Coronary artery (tissue), 2 donors: Measurements from ENCODE around the gene MID1.
"Not testable (repeated sequence)": the region's sequence is repeated elsewhere in the genome, so short reads cannot be mapped to it uniquely, and the experiment has no call there.

ENCODE experiments used
- DNase-seq: peaks from one replicate; pipeline ENCODE4 v3.0.0-alpha.2; 2017; ENCODE audit warnings: low spot score
- H3K27ac ChIP-seq, 2 donors: fragments of 200-600 bp; sonication (generic); one replicate each; pipeline ENCODE4 v1.5.1; 2016 to 2019
- H3K4me3 ChIP-seq: fragments of 200-600 bp; sonication (generic); 2 replicates; pipeline ENCODE4 v1.5.1; 2016; ENCODE audit warnings: mild to moderate bottlenecking, moderate library complexity
- CTCF ChIP-seq: fragments of 200-600 bp; sonication (generic); IDR thresholded peaks from one replicate; pipeline ENCODE4 v1.5.1; 2019; ENCODE audit warnings: antibody characterized with exemption

The MID1 gene

GRCh38 chrX:10591363-10592335 lies 28.7 kb downstream of the MID1 start:
- no peak for TF ChIP-seq CTCF
- Histone ChIP-seq H3K4me3 (no peak overlapping the region), H3K27ac (no peak overlapping the region)
- DNase-seq = no peak

DNA sequence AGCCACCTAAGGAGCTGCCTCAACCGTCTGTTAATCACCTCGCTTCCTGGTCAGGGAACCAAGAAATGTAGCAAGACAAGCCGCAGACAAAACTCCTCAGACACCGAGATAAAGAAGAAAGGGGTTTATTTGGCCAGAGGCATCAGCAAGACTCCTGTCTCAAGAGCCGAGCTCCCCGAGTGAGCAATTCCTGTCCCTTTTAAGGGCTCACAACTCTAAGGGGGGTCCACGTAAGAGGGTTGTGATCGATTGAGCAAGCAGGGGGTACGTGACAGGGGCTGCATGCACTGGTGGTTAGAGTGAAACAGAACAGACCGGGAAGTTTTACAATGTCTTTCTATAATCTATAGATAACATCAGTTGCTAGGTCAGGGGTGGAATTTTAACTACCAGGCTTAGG lies 30.6 kb downstream of the MID1 start:
- H3K4me3 ChIP-seq, H3K27ac ChIP-seq, DNase-seq: not testable (repeated sequence)

DNA sequence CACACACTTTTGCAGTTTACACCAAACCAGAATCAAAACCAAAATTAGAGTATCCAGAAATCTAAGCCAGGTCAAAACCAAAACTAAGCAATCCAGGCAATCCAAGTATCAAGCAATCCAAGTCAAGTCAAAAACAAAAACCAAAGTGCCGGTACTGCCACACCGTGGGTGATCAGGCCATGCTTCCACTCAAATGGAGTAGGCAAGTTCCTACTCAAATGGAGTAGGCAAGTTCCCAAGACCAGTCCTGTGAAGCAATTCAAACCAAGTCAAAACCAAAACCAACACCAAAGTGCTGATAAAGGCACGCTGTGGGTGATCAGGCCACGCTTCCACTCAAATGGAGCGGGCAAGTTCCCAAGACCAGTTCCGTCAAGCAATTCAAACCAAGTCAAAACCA lies 31.3 kb downstream of the MID1 start:
- no peak for DNase-seq
- H3K4me3 ChIP-seq = no peak overlapping the region
- TF ChIP-seq CTCF = no peak
- H3K27ac ChIP-seq = no peak overlapping the region

DNA sequence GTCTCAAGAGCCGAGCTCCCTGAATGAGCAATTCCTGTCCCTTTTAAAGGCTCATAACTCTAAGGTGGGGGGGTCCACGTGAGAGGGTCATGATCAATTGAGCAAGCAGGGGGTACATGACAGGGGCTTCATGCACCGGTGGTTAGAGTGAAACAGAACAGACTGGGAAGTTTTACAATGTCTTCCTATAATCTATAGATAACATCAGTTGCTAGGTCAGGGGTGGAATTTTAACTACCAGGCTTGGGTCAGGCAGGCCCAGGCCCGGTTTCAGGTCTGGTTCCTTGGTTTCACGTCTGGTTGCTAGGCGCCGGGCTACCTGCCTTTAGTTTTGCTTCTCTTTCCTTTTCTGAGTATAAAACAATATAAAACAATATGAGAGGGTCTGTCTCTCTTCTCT lies 35.5 kb downstream of the MID1 start:
- not testable (repeated sequence) for H3K27ac ChIP-seq, H3K4me3 ChIP-seq, DNase-seq

DNA sequence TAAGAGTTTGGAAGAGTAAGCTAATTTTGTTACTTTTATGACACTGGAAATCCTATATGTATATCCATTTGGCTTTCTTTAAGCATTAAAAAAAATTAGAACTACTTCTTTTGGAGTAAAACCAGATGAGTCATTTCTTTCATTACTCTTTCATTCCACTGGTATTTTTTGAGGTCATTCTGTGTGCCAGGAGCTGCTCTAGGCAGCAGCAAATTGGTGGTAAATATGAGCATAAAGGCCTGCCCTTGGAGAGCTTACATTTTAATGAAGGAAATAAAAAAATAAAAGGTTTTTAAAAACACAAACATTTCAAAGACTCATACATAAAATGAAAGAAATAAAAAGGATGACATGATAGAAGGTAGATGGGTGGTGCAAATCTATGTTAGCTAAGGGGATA lies 37.4 kb downstream of the MID1 start:
- no peak for TF ChIP-seq CTCF
- DNase-seq = no peak
- Histone ChIP-seq H3K27ac (no peak overlapping the region), H3K4me3 (no peak overlapping the region)

DNA sequence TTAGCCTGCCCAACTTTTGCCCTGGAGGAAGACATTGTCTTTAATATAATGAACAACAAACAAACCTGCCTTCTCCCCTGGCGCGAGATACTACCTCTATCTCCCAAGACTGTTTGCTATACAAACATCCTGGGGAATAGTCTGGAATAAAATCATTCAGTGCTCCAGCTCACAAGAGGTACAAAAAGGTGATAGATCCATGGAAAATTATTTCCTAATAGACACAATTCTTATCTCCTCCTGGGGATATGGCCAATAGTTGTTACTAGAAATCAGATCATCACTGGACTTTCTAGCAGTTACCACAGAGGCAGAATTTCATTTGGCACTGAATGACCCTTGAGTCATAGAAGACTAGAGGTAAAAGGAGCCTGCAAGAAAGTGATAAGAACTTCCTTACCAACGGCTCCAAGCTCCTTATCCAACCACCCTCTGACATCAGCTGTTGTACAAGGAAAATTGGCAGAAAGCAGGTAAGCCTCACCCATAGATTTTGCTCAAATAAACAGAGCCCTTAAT lies 38.1 kb downstream of the MID1 start:
- Histone ChIP-seq H3K4me3 (no peak overlapping the region), H3K27ac (no peak overlapping the region)
- TF ChIP-seq CTCF = no peak
- DNase-seq = no peak

DNA sequence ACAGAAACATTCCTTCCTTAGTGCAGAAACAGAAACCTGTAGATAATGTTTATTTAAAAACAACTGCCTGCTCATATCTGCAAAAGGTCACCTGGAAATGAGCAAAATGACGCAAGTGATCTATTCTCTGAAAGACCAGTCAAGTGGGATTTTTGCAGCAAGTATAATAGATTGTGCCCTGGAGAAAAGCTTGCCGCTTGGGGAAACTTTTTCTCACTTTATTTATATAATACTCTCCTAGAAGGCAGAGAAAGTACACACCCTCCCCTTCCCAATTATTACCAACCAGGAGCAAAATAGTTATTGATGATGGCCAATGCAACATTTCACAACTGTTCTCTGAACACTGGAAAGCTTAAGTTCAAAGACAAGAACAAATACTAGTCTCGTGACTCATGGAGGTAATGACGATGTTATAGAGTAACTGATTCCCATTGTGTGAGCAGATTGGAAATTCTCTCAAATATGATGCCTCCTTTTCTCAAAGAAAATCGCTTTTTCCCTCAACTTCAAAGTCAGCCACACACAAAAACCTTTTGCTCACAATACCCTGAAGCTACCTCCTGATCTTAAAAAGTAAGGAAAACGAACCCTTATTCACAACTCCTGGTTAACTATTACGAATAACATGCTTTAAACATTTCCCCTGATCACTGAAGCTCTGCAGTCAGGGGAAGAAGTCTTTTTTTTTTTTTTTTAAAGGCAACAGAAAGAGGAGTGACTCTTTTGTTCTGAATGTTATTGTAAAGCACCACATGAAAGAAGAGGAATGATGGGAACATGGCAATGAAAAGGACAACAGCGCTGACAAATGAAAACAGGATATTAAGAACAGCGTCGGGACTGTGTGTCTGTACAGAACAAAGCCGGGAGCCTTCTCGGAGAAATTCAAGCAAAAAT lies 41.0 kb downstream of the MID1 start:
- H3K27ac ChIP-seq = no peak overlapping the region
- no peak for TF ChIP-seq CTCF
- no peak overlapping the region for H3K4me3 ChIP-seq
- no peak for DNase-seq
